GM23248 (cell line): ENCODE measurements around the gene CTSE. TPM values are rescaled to one million over a fixed set of nuclear protein-coding genes. Genes with fewer than 3 reads are reported as not detected.
"Not testable (repeated sequence)": the region's sequence is repeated elsewhere in the genome, so short reads cannot be mapped to it uniquely, and the experiment has no call there.

Source experiments
- DNase-seq: peaks from one replicate; pipeline ENCODE4 v3.0.0-alpha.2; 2015
- H2AFZ ChIP-seq: fragments of 200-600 bp; sonication (generic); 2 replicates; pipeline ENCODE4 v1.6.1; 2016; ENCODE audit warnings: antibody characterized with exemption
- H3F3A ChIP-seq: fragments of 200-600 bp; sonication (generic); 2 replicates; pipeline ENCODE4 v1.6.1; 2016; ENCODE audit warnings: mild to moderate bottlenecking, antibody characterized with exemption, mixed run types; ENCODE audit not compliant: insufficient read depth
- H3K27ac ChIP-seq: fragments of 200-600 bp; sonication (generic); 2 replicates; pipeline ENCODE4 v1.5.1; 2016; ENCODE audit warnings: mild to moderate bottlenecking
- H3K27me3 ChIP-seq: fragments of 200-600 bp; sonication (generic); replicated peaks from 2 replicates; pipeline ENCODE4 v1.6.1; 2016; ENCODE audit warnings: mild to moderate bottlenecking; ENCODE audit not compliant: insufficient read depth
- H3K36me3 ChIP-seq: fragments of 200-600 bp; sonication (generic); 2 replicates; pipeline ENCODE4 v1.6.1; 2016; ENCODE audit warnings: low read depth, mild to moderate bottlenecking
- H3K4me1 ChIP-seq: fragments of 200-600 bp; sonication (generic); 2 replicates; pipeline ENCODE4 v1.6.1; 2016; ENCODE audit warnings: mild to moderate bottlenecking; ENCODE audit not compliant: insufficient read depth
- H3K4me2 ChIP-seq: fragments of 200-600 bp; sonication (generic); one replicate; pipeline ENCODE4 v1.6.1; 2016; ENCODE audit warnings: mild to moderate bottlenecking; ENCODE audit not compliant: unreplicated experiment
- H3K4me3 ChIP-seq: fragments of 200-600 bp; sonication (generic); 2 replicates; pipeline ENCODE4 v1.5.1; 2016; ENCODE audit warnings: mild to moderate bottlenecking
- H3K79me2 ChIP-seq: fragments of 200-600 bp; sonication (generic); 2 replicates; pipeline ENCODE4 v1.6.1; 2016; ENCODE audit warnings: mild to moderate bottlenecking; ENCODE audit not compliant: insufficient read depth
- H3K9ac ChIP-seq: fragments of 200-600 bp; sonication (generic); 2 replicates; pipeline ENCODE4 v1.6.1; 2016; ENCODE audit warnings: mild to moderate bottlenecking
- H3K9me2 ChIP-seq: fragments of 200-600 bp; sonication (generic); 2 replicates; pipeline ENCODE4 v1.6.1; 2016; ENCODE audit warnings: mixed run types, mild to moderate bottlenecking, moderate library complexity; ENCODE audit not compliant: insufficient read depth
- H3K9me3 ChIP-seq: fragments of 200-600 bp; sonication (generic); one replicate; pipeline ENCODE4 v1.6.1; 2017; ENCODE audit warnings: low read depth
- H4K20me1 ChIP-seq: fragments of 200-600 bp; sonication (generic); 2 replicates; pipeline ENCODE4 v1.6.0; 2016; ENCODE audit not compliant: insufficient read depth
- EZH2 ChIP-seq: fragments of 200-600 bp; sonication (generic); IDR thresholded peaks from 2 replicates; pipeline ENCODE4 v1.6.1; 2018; ENCODE audit warnings: antibody characterized with exemption, mild to moderate bottlenecking; ENCODE audit not compliant: insufficient read depth, poor library complexity, severe bottlenecking
- EZH2phosphoT487 ChIP-seq: fragments of 200-600 bp; sonication (generic); IDR thresholded peaks from 2 replicates; pipeline ENCODE4 v1.6.1; 2018; ENCODE audit warnings: antibody characterized with exemption, moderate library complexity, mild to moderate bottlenecking, low read depth; ENCODE audit not compliant: insufficient read depth
- WGBS, 2 experiments: methylation state at CpG; one replicate each; pipeline ENCODE4 v1.1.6; 2015 to 2017; ENCODE audit warnings: low lambda C conversion rate in 2 of 2, low coverage in 1 of 2; ENCODE audit errors: missing lambda C conversion rate in 2 of 2; 5-methylcytosine and 5-hydroxymethylcytosine counted together
- in situ Hi-C: fragments of 300-500 bp; cut with MboI; formaldehyde crosslinking; loops from 2 replicates; pipeline ENCODE4 v1.15.0; 2020
- polyA plus RNA-seq: library from polyadenylated mRNA; unstranded; fragments of >200 nt; fragmentation: Nextera tagmentation; extraction: Ambion mirVana; gene quantifications from 2 replicates; pipeline ENCODE4 v1.2.1, GENCODE V29; 2016
- total RNA-seq: library from RNA; depleted of rRNA; stranded (reverse); fragments of >200 nt; shearing (Covaris generic); gene quantifications from 2 replicates; pipeline ENCODE4 v1.2.3, GENCODE V29; 2014

CTSE gene
- total and polyA plus RNA-seq, 2 experiments from 2014 or later = not detected

DNA sequence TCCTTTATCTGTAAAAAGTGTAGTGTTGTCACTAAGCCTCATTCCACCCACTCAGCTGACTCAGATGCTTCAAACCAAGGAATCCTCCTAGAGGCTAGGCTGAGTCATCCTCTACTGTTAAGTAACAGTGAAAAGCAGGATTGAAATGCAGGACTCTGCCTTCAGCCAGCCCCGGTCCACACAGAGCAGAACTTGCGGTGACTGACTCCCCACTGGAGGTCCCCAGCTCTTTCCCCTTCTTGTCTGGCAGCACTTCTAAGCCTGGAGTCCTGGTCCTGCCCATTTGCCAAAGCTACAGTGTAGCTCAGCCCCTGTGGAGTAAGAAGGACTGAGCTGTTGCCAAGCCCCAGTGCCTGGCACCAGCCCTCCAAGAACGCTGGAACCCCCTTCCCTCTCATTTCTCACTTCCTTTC lies 22.2 kb downstream of the CTSE start:
- H3K9me3 ChIP-seq = no peaks in the 10 kb centered on the region
- H3K9me2 ChIP-seq = no peaks in the 10 kb centered on the region
- TF ChIP-seq EZH2phosphoT487 (no peak), EZH2 (no peak)
- peak overlapping the region; percentile 67 for H3K4me3 ChIP-seq
- H3K4me2 ChIP-seq = peak overlapping the region; percentile 83
- no peaks in the 10 kb centered on the region for H4K20me1 ChIP-seq
- H3K36me3 ChIP-seq = no peaks in the 10 kb centered on the region
- H3K9ac ChIP-seq = peak overlapping the region; percentile 80
- no peaks in the 10 kb centered on the region for H3K27me3 ChIP-seq
- in situ Hi-C loops = no loop called here
- 2% methylated on average over 3 of the region's 3 CpGs for WGBS, 2 experiments
- peaks cover 40% of the 10 kb centered on the region for H3K4me1 ChIP-seq
- peak overlapping the region; percentile 92 for H3K27ac ChIP-seq
- H2AFZ ChIP-seq = peak overlapping the region; percentile 41; the same call in 1 of the 2 replicates
- H3F3A ChIP-seq = peaks cover 29% of the 10 kb centered on the region
- H3K79me2 ChIP-seq = peaks cover 20% of the 10 kb centered on the region
- peak; percentile 100 for DNase-seq

DNA sequence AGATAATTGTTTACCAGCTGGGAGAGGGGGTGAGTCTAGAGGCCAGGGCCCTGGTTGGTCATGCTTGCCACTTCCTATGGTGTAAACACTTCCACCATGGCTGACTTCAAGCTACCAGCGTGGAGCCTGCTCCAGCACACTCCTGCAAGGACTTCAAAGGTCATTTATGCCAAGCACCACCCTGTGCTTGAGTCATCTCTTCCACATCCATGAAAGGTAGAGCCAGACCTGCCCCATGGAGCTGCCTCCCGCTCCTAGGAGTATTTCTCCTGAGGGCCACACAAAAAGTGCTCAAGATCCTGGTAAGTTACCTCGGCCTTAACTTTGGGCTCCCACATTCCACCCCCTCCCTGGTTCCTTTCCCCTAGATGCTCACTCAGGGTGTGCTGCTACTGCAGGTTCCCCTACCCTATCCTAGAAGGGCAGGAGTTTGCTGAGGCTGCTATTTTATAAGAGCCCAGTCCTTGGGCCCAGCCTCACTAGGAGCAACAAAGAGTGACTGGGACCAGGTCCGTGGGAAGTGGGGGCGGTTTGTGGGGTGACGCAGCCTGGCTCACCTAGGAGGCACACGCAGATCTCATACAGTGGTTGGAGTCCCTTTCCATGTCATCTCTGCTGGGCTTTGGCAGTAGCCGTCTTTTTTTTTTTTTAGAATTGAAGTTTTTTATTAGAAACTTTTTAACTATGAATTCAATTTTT lies 22.9 kb downstream of the CTSE start:
- H3K9ac ChIP-seq = peak overlapping the region; percentile 76
- no peaks in the 10 kb centered on the region for H3K9me2 ChIP-seq
- H3K27ac ChIP-seq = peak overlapping the region; percentile 92
- H4K20me1 ChIP-seq = no peaks in the 10 kb centered on the region
- H3K36me3 ChIP-seq = no peaks in the 10 kb centered on the region
- H3K27me3 ChIP-seq = no peaks in the 10 kb centered on the region
- TF ChIP-seq EZH2 = no peak
- TF ChIP-seq EZH2phosphoT487 = no peak
- peaks cover 29% of the 10 kb centered on the region for H3F3A ChIP-seq
- in situ Hi-C loops = no loop called here
- H3K4me2 ChIP-seq = peak overlapping the region; percentile 47
- H2AFZ ChIP-seq = 0 out of 2 replicates have a peak overlapping the region, but pooled peaks have one; percentile 9
- peaks cover 20% of the 10 kb centered on the region for H3K79me2 ChIP-seq
- peaks cover 40% of the 10 kb centered on the region for H3K4me1 ChIP-seq
- peak; percentile 89 for DNase-seq
- 28 to 33% methylated on average over 8 of the region's 8 CpGs for WGBS, 2 experiments
- H3K9me3 ChIP-seq = no peaks in the 10 kb centered on the region
- peak overlapping the region; percentile 40 for H3K4me3 ChIP-seq

DNA sequence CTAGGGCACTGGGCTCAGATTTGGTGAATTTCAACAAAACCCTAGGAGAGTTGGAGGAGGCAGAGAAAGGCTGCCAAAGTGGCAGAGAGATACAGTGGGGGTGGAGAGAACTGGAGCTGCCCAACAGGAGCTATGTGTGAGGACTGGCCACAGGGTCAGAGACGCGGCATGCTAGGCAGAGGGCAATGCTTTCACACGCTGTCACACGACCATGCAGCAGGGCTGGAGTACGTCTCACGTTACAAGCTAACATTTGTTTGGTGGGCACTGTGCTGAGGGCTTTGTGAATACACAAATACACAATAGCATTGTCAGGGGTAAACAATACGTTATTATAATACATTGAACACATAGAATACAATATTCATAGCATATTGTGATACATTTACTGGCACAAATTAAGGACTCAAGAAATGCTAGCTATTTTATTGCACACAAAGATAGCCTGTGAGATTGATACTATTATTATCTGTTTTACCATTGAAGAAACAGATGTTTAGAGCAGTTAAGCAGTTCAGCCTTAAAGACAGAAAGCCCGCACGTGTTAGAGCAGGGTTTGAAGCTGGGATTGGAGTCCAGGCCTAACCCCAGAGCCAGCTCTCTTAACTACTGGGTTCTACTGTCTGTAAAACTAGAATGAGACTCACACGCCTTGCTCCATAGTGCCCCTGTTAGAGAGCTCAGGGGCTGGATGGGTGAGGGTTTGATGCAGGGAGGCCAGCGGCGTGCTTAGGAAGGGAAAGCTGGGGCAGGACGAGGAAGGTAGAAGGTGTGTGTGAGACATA lies 25.0 kb downstream of the CTSE start:
- Histone ChIP-seq H3F3A (peaks cover 29% of the 10 kb centered on the region), H3K27me3 (no peaks in the 10 kb centered on the region), H3K79me2 (peaks cover 24% of the 10 kb centered on the region), H3K36me3 (no peaks in the 10 kb centered on the region), H3K9me2 (no peaks in the 10 kb centered on the region), H3K27ac (no peak overlapping the region), H3K9ac (no peak overlapping the region), H3K4me2 (no peak overlapping the region), H3K9me3 (no peaks in the 10 kb centered on the region), H3K4me3 (no peak overlapping the region), H4K20me1 (no peaks in the 10 kb centered on the region), H2AFZ (no peak overlapping the region), H3K4me1 (peaks cover 36% of the 10 kb centered on the region)
- WGBS, 2 experiments = 69% methylated on average over 13 of the region's 13 CpGs
- TF ChIP-seq EZH2phosphoT487 = no peak
- TF ChIP-seq EZH2 = no peak
- no peak for DNase-seq
- in situ Hi-C loops = no loop called here

DNA sequence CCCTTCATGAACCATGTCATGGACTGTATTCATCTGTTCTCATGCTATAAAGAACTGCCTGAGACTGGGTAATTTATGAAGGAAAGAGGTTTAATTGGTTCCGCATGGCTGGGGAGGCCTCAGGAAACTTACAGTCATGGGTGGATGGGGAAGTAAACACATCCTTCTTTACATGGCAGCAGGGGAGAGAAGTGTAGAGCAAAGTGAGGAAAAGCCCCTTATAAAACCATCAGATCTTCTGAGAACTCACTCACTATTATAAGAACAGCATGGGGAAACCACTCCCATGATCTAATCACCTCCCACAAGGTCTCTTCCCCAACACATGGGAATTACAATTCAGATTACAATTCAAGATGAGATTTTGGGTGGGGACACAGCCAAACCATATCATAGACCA lies 27.1 kb downstream of the CTSE start:
- H4K20me1 ChIP-seq, H2AFZ ChIP-seq, H3K9ac ChIP-seq, H3K4me2 ChIP-seq, H3K36me3 ChIP-seq, DNase-seq, in situ Hi-C loops, H3K4me3 ChIP-seq, H3K9me2 ChIP-seq, H3K27me3 ChIP-seq, H3K27ac ChIP-seq, H3K9me3 ChIP-seq: not testable (repeated sequence)
- Histone ChIP-seq H3F3A (peaks cover 17% of the 10 kb centered on the region), H3K4me1 (peaks cover 17% of the 10 kb centered on the region), H3K79me2 (peaks cover 20% of the 10 kb centered on the region)
- 100% methylated on average over 1 of the region's 1 CpG for WGBS, 2 experiments
